ENCODE data around the gene CRHBP.

DNA sequence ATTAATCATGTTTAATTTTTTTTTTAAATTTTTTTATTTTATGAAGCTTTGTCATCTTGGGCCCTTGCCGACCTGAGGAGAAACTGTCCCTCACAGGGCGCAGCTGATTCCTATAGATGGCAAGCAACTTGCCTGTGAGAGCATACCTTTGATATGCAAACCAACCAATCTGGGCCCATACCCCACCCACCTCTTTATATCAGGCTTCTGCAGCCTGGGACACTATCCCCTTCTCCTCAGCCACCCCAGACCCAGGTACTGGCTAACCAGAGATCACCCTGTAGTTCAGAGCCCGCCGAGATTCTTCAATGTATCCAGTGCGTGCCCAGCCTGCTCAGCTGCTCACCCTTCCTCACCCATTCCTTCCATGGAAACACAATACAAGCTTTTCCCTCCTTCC is 58.7 kb downstream of the CRHBP start:
- TF ChIP-seq, protein P1, sequence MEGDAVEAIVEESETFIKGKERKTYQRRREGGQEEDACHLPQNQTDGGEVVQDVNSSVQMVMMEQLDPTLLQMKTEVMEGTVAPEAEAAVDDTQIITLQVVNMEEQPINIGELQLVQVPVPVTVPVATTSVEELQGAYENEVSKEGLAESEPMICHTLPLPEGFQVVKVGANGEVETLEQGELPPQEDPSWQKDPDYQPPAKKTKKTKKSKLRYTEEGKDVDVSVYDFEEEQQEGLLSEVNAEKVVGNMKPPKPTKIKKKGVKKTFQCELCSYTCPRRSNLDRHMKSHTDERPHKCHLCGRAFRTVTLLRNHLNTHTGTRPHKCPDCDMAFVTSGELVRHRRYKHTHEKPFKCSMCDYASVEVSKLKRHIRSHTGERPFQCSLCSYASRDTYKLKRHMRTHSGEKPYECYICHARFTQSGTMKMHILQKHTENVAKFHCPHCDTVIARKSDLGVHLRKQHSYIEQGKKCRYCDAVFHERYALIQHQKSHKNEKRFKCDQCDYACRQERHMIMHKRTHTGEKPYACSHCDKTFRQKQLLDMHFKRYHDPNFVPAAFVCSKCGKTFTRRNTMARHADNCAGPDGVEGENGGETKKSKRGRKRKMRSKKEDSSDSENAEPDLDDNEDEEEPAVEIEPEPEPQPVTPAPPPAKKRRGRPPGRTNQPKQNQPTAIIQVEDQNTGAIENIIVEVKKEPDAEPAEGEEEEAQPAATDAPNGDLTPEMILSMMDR (conservative IDR thresholded peaks at IDR 0.05 in 1 of 2, IDR thresholded peaks at IDR 0.05 in 1 of 2; ENCODE audit: low read depth in 1 of 2, low read length in 2 of 2) = no peak
- no peak for TF ChIP-seq EZH2 (IDR thresholded peaks at IDR 0.05; ENCODE audit: low read length, missing control alignments)
